ENCODE data around the gene MEX3B.

The MEX3B gene

DNA sequence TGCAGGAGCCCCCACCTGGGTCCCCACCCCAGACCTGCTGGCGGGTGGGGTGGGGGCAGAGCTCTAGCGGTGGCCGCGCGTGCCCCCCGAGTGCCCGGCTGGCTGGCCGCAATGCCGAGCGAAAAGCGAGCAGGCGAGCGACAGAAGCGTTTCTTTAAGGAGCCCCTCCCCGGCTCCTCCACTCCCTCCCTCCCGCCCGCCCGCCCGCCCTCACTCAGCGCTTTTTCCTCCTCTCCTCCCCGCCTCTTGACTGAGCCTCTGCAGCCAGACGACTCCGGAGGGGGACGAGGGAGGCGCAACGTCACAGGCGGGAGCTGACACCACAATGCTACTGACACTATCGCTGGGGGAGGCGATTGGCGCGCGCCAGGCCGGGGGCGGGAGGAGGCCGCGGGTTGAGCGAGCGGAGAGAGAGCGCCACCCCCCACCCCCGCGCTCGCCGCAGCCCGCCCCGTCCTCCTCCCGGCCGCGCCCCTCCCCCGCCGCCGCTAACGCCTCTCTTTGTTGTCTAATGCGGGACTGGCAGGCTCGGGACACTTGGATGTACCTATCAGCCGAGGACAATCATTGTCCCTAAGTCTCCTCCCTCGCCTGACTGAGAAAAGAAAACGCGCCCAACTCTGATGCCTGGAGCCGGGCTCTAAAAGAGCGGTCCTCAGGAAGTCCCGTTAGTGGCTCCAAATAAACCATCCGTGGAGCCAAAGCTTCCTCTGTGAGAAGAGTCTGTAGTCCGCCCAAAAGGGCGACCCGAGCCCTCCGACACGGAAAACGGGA is at the start of gene MEX3B:
MEX3B (minus strand) TSS at position 127 of the 774 bp plus-strand sequence. CDS start 313 bp downstream, outside the sequence.
- DNase-seq, result peak; percentile 96

GRCh38 chr15:82093774-82094211 is 48.0 kb upstream of the MEX3B start:
- DNase-seq, result peak; percentile 99

DNA sequence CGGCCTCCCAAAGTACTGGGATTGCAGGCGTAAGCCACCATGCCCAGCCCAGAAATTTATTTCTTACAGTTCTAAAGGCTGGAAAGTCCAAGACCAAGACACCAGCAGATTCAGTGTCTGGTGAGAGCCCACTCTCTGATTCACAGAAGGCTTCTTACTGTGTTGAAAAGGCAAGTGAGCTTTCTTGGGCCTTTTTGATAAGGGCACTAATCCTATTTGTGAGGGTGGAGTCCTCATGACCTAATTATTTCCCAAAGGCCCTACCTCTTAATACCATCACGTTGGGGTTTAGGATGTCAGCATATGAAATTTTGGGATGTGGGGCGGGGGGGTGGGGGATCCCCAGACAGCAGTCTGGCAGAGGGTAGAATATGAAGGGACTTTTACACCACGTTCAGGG is 47.5 kb upstream of the MEX3B start:
- no peak for DNase-seq

DNA sequence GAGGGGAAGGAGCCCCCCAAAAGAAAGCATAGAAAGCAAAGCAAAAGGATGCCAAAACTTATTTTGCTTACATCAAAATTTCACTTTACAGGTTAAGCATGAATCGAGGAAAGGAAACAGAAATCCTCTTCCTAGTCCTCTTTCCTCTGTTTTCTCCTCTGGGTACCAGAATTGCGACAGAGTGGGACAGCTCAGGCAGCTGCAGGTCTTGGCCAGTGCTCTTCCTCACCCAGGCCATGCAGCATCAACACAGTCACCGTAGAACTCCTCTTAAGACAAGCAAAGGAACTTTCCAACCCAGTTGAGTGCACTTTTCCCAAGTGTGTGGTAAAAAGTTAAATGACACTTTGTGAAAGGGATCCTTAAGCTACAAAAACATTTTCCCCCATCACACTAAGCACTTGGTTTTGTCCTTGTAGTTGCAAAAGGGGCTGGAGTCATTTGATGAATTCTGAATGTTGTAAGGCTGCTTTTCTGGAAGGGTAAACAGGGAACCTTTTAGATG is 45.9 kb upstream of the MEX3B start:
- DNase-seq, result no peak

DNA sequence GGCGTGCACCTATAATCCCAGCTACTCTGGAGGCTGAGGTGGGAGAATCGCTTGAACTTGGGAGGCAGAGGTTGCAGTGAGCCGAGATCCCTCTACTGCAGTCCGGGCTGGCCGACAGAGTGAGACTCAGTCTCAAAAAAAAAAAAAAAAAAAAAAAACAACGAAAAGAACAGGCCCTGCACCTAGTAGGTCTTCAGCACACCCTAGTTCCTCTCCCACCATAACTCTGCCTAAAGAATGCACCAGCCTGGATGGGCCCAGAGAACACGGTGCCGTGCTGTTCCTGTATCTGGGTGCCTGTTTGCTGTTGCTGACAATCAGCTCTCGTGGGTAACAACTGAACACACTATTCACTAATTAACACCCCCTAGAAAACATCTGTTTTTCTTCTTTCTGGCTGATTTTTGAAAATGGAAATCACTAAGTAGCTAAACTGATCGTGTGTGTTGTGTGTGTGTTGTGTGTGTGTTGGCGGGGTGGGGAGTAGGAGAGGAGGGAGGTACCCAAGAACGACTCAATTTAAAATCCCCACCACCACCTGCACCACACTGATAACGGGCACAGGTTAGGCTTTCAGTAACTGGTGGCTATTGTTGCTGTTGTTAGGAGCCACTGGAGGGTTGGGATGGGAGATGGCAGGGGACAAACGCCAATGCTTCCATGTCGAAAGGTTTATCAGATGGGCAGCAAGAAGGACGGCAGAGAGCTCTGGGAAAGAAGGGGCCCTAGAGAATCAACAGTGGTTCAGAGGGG is 40.6 kb upstream of the MEX3B start:
- DNase-seq, result no peak

- DNase-seq, result peak; percentile 92
Observed at GRCh38 chr15:82081914-82082762, 36.3 kb upstream of the MEX3B start.

DNA sequence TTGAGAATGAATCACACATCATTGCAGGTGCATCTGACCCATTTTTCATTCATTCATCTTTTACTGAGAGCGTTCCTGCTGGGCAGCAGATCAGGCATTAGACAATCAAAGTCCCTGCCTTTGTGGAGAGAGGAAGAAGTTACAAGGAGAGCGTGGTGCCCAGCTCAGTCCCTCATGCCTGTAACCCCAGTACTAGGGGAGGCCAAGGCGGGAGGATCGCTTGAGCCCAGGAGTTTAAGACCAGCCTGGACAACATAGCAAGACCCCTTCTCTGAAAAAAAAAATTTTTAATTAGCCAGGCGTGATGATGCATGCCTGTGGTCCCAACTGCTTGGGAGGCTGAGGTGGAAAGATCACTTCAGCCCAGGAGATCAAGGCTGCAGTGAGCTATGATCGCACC is 35.0 kb upstream of the MEX3B start:
- no peak for DNase-seq

- no peak for DNase-seq
Observed at GRCh38 chr15:82079736-82080135, 33.9 kb upstream of the MEX3B start.

GRCh38 chr15:82074610-82075009 is 28.8 kb upstream of the MEX3B start:
- no peak for DNase-seq

DNA sequence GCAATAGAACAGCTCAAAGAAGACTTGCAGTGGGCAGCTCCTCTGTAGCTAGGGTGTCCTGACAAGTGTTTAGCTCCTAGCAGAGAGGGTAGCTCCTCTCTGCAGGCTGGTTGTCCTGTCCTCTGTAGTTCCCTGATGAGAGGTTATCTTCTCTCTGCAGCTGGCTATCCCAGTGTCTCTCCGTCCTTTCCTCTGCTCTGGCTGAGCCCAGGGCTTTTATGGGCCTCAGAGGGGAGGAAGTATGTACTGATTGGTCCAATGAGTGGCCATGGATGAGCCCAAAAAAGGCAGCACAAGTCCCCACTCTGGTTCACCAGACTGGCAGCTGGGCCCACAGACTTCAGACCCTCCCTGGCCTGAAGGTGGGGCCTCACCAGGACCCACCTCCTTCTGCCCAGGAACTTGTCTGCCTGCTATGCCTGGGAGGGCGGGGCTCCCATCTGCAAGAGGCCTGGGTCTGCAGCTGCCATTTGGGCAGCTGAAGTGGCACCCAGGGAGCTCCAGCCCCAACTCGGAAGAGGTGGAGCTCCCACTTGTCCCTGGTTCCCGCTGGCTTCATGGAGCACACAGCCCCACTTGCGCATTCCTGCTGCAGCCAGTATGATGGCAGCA is 27.2 kb upstream of the MEX3B start:
- DNase-seq, result no peak

DNA sequence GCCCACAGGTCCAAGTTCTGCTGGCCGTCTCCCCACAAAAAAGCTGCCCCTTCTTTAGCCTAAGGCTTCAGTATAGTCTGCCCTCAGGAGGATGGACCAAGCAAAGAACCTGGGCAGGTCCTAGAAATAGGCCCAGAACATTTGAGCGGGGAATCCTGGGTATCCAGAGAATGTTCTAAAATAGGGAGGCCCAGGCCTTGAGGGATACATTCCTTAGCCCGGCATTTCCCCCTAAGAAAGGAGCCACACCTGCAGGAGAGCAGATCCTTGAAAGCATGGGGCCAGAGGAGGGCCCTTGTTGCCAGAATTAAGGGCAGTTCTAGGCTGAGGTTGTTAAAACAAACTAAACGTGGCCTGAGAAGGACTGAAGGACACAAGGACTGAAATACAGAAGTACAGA is 20.6 kb upstream of the MEX3B start:
- no peak for DNase-seq

DNA sequence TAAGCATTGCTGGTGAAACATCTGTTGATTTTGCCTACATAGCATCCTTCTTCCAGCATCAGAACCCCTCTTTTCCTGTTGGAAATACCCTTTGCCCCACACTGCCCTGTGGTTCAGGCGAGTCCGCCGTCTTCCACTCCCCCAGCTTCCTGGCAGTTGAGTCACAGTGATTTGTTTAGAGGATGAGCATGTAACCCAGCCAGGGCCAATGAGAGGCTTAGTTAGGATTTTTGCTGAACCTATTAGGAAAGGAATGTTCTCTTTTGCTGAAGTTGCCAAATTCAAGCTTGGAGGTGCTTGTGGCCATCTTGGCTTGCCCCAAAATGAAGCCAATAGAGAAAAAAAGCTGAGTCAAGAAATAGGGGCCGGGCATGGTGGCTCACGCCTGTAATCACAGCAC is 19.0 kb upstream of the MEX3B start:
- peak; percentile 60 for DNase-seq

- no peak for DNase-seq
Observed at GRCh38 chr15:82062479-82063454, 16.9 kb upstream of the MEX3B start.

- no peak for DNase-seq
Observed at GRCh38 chr15:82060817-82061216, 15.0 kb upstream of the MEX3B start.

- DNase-seq, result no peak
Observed at GRCh38 chr15:82058517-82059204, 12.8 kb upstream of the MEX3B start.

DNA sequence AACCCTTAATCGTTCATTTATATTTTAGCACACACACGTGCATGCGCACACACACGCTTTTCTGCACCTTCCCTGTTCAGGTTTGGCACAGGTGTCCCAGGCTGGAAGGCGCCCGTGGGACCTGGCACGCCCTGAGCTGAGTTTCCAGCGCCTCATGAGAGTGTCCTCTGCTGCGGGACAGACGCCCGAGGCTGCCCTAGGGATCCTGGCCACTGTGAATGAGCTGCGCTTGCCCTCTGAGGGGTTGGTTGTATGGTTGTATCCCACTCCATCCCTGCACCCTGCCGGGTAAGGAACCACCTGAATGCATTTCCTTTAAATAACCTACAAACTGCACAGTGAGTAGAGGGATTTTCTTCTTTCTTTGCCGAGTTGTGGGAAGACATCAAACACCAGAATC is 12.2 kb upstream of the MEX3B start:
- no peak for DNase-seq

GRCh38 chr15:82056958-82057823 is 11.4 kb upstream of the MEX3B start:
- DNase-seq, result no peak

- DNase-seq, result no peak
Observed at GRCh38 chr15:82052751-82053150, 6.9 kb upstream of the MEX3B start.

DNA sequence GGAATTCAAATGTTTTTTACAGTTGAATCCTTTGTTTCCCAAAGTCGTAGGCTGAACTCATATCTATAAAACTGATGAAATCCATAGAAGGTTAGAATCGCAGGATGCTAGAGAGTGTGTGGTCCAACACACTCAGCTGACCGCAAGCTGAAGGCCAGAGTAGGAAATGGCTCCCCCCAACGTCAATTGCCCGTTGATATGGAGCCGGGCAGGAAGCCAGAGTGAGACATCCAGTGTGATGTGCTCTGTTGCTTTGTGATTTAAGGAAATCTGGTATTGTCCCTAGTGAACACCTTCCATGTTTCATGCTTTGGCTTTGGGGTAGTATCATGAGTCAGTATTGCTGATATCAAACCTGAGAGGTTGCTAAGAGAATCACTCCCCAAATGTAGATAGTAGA is 5.8 kb upstream of the MEX3B start:
- peak; percentile 22 for DNase-seq

DNA sequence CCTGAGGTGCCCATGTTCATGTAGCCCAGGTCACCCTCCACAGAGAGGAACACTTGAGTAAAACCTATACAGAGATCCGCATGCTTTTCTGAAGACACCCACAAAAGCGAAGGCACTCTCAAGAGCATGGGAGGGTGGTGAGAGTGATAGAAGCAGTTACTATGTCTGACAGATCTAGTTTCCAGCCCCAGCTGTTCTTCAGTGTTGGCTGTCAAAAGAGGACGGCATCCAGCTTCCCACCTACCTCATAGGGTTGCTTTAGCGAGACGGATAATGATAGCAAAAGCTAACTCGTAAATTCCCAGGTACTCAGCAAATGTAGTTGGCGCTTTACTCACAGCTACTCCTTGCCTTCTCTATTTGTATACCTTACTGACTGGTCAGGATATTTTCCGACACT is 3.0 kb upstream of the MEX3B start:
- DNase-seq, result no peak

Data from NCI-H226 (cell line).